HepG2 (cell line): ENCODE results near the gene PKD1L1. TPM values are rescaled to one million over a fixed set of nuclear protein-coding genes. Genes with fewer than 3 reads are reported as not detected.

ENCODE experiments used
- ATAC-seq: fragments of 200-7000 bp; cut with Tn5 transposase; 3 replicates; pipeline ENCODE4 v1.9.1; 2020; ENCODE audit warnings: mild to moderate bottlenecking, moderate library complexity
- BruUV-seq: library from RNA; stranded (reverse); fragments of 400-500 nt; replicated peaks from 2 replicates; lab custom pipeline; 2021; lab: Mats Ljungman, UMichigan
- CTCF ChIA-PET: fragments of 300-600 bp; formaldehyde crosslinking; extraction: SDS; loops from one replicate; lab custom pipeline; 2021; ENCODE audit warnings: low total read pairs, inconsistent platforms, low intra/inter-chr PET ratio; lab: Yijun Ruan, JAX
- POLR2A ChIA-PET: fragments of 350-600 bp; sonication (Branson Sonifier 250); formaldehyde crosslinking; loops from one replicate; lab custom pipeline; 2020; ENCODE audit warnings: antibody characterized with exemption, inconsistent platforms; lab: Yijun Ruan, JAX
- DNase-seq: peaks from one replicate; pipeline ENCODE4 v3.0.0-alpha.2; 2015; ENCODE audit warnings: low spot score
- FAIRE-seq: peaks from 3 replicates; lab custom pipeline; 2011; peaks lifted over from hg19 to GRCh38; lab: Jason Lieb, UNC
- H2AFZ ChIP-seq: one replicate; pipeline ENCODE4 v1.6.1; 2011; ENCODE audit warnings: low read length, inconsistent platforms
- H3K27ac ChIP-seq: fragments of 300-600 bp; 3 replicates; pipeline ENCODE4 v1.8.0; 2011; ENCODE audit warnings: mixed run types, mild to moderate bottlenecking, mixed read lengths, low read length, inconsistent platforms; ENCODE audit not compliant: insufficient read depth; ENCODE audit errors: extremely low read length
- H3K27me3 ChIP-seq, 2 experiments: fragments of 200-600 bp in 1 of 2; 2 replicates in 1 of 2; 3 replicates in 1 of 2; pipeline versions ENCODE4 v1.6.0 to v1.8.0; 2011; ENCODE audit warnings: low read length in 2 of 2, mild to moderate bottlenecking in 2 of 2, moderate library complexity in 2 of 2, inconsistent platforms in 1 of 2; ENCODE audit not compliant: insufficient read depth in 2 of 2, control insufficient read depth in 1 of 2
- H3K36me3 ChIP-seq, 2 experiments: fragments of 200-600 bp in 1 of 2; replicated peaks in 1 of 2; 2 replicates in 1 of 2; 3 replicates in 1 of 2; pipeline versions ENCODE4 v1.5.1 to v1.8.0; 2011; ENCODE audit warnings: low read length in 2 of 2, inconsistent platforms in 1 of 2; ENCODE audit not compliant: insufficient read depth in 2 of 2, control insufficient read depth in 1 of 2
- H3K4me1 ChIP-seq: 2 replicates; pipeline ENCODE4 v1.5.1; 2012; ENCODE audit warnings: low read length, inconsistent platforms; ENCODE audit not compliant: insufficient read depth
- H3K4me2 ChIP-seq: 2 replicates; pipeline ENCODE4 v1.6.0; 2011; ENCODE audit warnings: low read depth, low read length, inconsistent platforms
- H3K4me3 ChIP-seq, 3 experiments: fragments of 200-600 bp in 1 of 3; sonication (generic), shearing (Covaris generic) in 1 of 3; replicated peaks in 1 of 3; 2 replicates each; pipeline ENCODE4 v1.5.1; 2011 to 2016; ENCODE audit warnings: low read length in 3 of 3, inconsistent platforms in 2 of 3, low read depth in 2 of 3, mild to moderate bottlenecking in 2 of 3, control low read depth in 1 of 3, mixed read lengths in 1 of 3; ENCODE audit not compliant: insufficient read depth in 1 of 3
- H3K79me2 ChIP-seq: one replicate; pipeline ENCODE4 v1.6.1; 2011; ENCODE audit warnings: low read length, inconsistent platforms; ENCODE audit not compliant: insufficient read depth
- H3K9ac ChIP-seq: 2 replicates; pipeline ENCODE4 v1.6.0; 2011; ENCODE audit warnings: mild to moderate bottlenecking, low read depth, low read length, inconsistent platforms; ENCODE audit not compliant: insufficient read depth
- H3K9me3 ChIP-seq: 2 replicates; pipeline ENCODE4 v1.5.1; 2012; ENCODE audit warnings: mild to moderate bottlenecking, low read length
- H4K20me1 ChIP-seq: 2 replicates; pipeline ENCODE4 v1.6.0; 2011; ENCODE audit warnings: inconsistent platforms, mild to moderate bottlenecking, low read length, moderate library complexity; ENCODE audit not compliant: insufficient read depth
- ATF2 ChIP-seq: sonication (generic); formaldehyde crosslinking; IDR thresholded peaks from 2 replicates; pipeline ENCODE4 v1.4.0; 2020; ENCODE audit warnings: missing genetic modification reagents
- BRD4 ChIP-seq: sonication (generic); formaldehyde crosslinking; IDR thresholded peaks from 2 replicates; pipeline ENCODE4 v1.4.0; 2020; ENCODE audit warnings: missing genetic modification reagents
- CCAR2 ChIP-seq: fragments of 200-400 bp; formaldehyde crosslinking; optimal IDR thresholded peaks from 2 replicates; pipeline ENCODE3; 2018; ENCODE audit warnings: low read depth, mild to moderate bottlenecking, low read length, moderate library complexity
- CEBPB ChIP-seq: IDR thresholded peaks from 2 replicates; pipeline ENCODE4 v1.6.1; 2011; ENCODE audit warnings: low read depth, low read length, improper control_type of control experiment, borderline replicate concordance
- HOXA3 ChIP-seq: sonication (generic); formaldehyde crosslinking; IDR thresholded peaks from 2 replicates; pipeline ENCODE4 v1.5.0; 2020; ENCODE audit warnings: missing genetic modification reagents
- NR2C2 ChIP-seq: sonication (generic); formaldehyde crosslinking; IDR thresholded peaks from 2 replicates; pipeline ENCODE4 v1.4.0; 2020; ENCODE audit warnings: missing genetic modification reagents, mild to moderate bottlenecking, moderate library complexity, borderline replicate concordance
- RORA ChIP-seq: sonication (generic); formaldehyde crosslinking; IDR thresholded peaks from 2 replicates; pipeline ENCODE4 v1.5.0; 2020; ENCODE audit warnings: mild to moderate bottlenecking, missing genetic modification reagents, moderate library complexity
- RXRA ChIP-seq: sonication (generic); formaldehyde crosslinking; IDR thresholded peaks from 2 replicates; pipeline ENCODE4 v1.5.1; 2020; ENCODE audit warnings: missing genetic modification reagents
- SOX6 ChIP-seq, 2 experiments: fragments of 450-650 bp in 1 of 2; sonication (generic) in 1 of 2; formaldehyde crosslinking in 1 of 2; IDR thresholded peaks; 2 replicates each; pipeline versions ENCODE4 v1.4.0 to v1.6.1; 2017 to 2020; ENCODE audit warnings: antibody characterized with exemption in 1 of 2, mild to moderate bottlenecking in 1 of 2, missing genetic modification reagents in 1 of 2
- THRA ChIP-seq: sonication (generic); formaldehyde crosslinking; IDR thresholded peaks from 2 replicates; pipeline ENCODE4 v1.4.0; 2020; ENCODE audit warnings: missing genetic modification reagents, borderline replicate concordance
- ZNF616 ChIP-seq: sonication (generic); formaldehyde crosslinking; IDR thresholded peaks from 2 replicates; pipeline ENCODE4 v1.5.0; 2020; ENCODE audit warnings: low read depth, mild to moderate bottlenecking, missing genetic modification reagents
- WGBS: methylation state at CpG from one replicate; pipeline ENCODE4 v1.1.6; 2017; ENCODE audit warnings: low lambda C conversion rate; 5-methylcytosine and 5-hydroxymethylcytosine counted together
- in situ Hi-C: cut with HindIII; loops from 2 replicates; pipeline ENCODE4 v1.10.0; 2017; ENCODE audit warnings: low pct_unique_long_range_greater_than_20kb; ENCODE audit not compliant: extremely low pct_ligation_motif_present
- intact Hi-C: fragments of 100-400 bp; cut with micrococcal nuclease; formaldehyde crosslinking; loops from one replicate; pipeline ENCODE4 v1.10.0; 2022; ENCODE audit not compliant: unreplicated experiment
- polyA plus RNA-seq, 8 experiments: library from polyadenylated mRNA; depleted of rRNA in 3 of 8; stranded (reverse) in 7 of 8; unstranded in 1 of 8; fragments of >200 nt; fragmentation: Illumina TruSeq in 4 of 8; extraction: Trizol in 4 of 8; gene quantifications; 2 replicates each; pipeline versions ENCODE4 v1.2.1 to v1.2.3, GENCODE V29; 2011 to 2016; ENCODE audit warnings: low read depth in 4 of 8, missing spikeins in 1 of 8, mixed read lengths in 1 of 8; ENCODE audit not compliant: insufficient read depth in 1 of 8
- total RNA-seq, 5 experiments: library from RNA; depleted of rRNA; stranded (reverse); fragments of >200 nt; fragmentation: Illumina TruSeq; extraction: Trizol; gene quantifications; 2 replicates each; pipeline ENCODE4 v1.2.3, GENCODE V29; 2016; ENCODE audit warnings: low read depth in 1 of 5
- TF ChIP-seq, protein P1 (sequence below): sonication (generic); formaldehyde crosslinking; IDR thresholded peaks from 2 replicates; pipeline ENCODE4 v1.4.0; 2020; ENCODE audit warnings: missing genetic modification reagents
- TF ChIP-seq, protein P2 (sequence below): sonication (generic); formaldehyde crosslinking; conservative IDR thresholded peaks from 2 replicates; pipeline ENCODE4 v1.4.0; 2020; ENCODE audit warnings: mild to moderate bottlenecking, missing genetic modification reagents, moderate library complexity

The PKD1L1 gene
- total and polyA plus RNA-seq, 2 of the 13 experiments (the other 11 are each of a cell fraction or from before 2014, with no cell fraction given) = 0.01 TPM; not detected in 1

- POLR2A ChIA-PET = no interaction called here
- intact Hi-C loops = no loop called here
- 0 out of 2 replicates have a peak, but pooled peaks have one; percentile 29 for TF ChIP-seq HOXA3 (CRISPR knock-in tag)
- 0 out of 2 replicates have a peak, but pooled peaks have one; percentile 9 for TF ChIP-seq CEBPB
- TF ChIP-seq ATF2 (CRISPR knock-in tag) = no peak
- TF ChIP-seq, protein P1, sequence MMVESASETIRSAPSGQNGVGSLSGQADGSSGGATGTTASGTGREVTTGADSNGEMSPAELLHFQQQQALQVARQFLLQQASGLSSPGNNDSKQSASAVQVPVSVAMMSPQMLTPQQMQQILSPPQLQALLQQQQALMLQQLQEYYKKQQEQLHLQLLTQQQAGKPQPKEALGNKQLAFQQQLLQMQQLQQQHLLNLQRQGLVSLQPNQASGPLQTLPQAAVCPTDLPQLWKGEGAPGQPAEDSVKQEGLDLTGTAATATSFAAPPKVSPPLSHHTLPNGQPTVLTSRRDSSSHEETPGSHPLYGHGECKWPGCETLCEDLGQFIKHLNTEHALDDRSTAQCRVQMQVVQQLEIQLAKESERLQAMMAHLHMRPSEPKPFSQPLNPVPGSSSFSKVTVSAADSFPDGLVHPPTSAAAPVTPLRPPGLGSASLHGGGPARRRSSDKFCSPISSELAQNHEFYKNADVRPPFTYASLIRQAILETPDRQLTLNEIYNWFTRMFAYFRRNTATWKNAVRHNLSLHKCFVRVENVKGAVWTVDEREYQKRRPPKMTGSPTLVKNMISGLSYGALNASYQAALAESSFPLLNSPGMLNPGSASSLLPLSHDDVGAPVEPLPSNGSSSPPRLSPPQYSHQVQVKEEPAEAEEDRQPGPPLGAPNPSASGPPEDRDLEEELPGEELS (CRISPR knock-in tag) = 0 out of 2 replicates have a peak, but pooled peaks have one; percentile 24
- TF ChIP-seq, protein P2, sequence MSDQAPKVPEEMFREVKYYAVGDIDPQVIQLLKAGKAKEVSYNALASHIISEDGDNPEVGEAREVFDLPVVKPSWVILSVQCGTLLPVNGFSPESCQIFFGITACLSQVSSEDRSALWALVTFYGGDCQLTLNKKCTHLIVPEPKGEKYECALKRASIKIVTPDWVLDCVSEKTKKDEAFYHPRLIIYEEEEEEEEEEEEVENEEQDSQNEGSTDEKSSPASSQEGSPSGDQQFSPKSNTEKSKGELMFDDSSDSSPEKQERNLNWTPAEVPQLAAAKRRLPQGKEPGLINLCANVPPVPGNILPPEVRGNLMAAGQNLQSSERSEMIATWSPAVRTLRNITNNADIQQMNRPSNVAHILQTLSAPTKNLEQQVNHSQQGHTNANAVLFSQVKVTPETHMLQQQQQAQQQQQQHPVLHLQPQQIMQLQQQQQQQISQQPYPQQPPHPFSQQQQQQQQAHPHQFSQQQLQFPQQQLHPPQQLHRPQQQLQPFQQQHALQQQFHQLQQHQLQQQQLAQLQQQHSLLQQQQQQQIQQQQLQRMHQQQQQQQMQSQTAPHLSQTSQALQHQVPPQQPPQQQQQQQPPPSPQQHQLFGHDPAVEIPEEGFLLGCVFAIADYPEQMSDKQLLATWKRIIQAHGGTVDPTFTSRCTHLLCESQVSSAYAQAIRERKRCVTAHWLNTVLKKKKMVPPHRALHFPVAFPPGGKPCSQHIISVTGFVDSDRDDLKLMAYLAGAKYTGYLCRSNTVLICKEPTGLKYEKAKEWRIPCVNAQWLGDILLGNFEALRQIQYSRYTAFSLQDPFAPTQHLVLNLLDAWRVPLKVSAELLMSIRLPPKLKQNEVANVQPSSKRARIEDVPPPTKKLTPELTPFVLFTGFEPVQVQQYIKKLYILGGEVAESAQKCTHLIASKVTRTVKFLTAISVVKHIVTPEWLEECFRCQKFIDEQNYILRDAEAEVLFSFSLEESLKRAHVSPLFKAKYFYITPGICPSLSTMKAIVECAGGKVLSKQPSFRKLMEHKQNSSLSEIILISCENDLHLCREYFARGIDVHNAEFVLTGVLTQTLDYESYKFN (CRISPR knock-in tag) = peak; percentile 41; the same call in 1 of the 2 replicates
- peak; percentile 89; the same call in 1 of the 2 replicates for TF ChIP-seq THRA
- no peak for TF ChIP-seq CCAR2
- TF ChIP-seq RORA (CRISPR knock-in tag) = no peak
- peak; percentile 70; the same call in 1 of the 2 replicates for TF ChIP-seq RXRA
- TF ChIP-seq BRD4 (CRISPR knock-in tag) = 0 out of 2 replicates have a peak, but pooled peaks have one; percentile 31
- TF ChIP-seq SOX6 (IDR thresholded peaks at IDR 0.05) = no peak
- TF ChIP-seq SOX6 (CRISPR knock-in tag; IDR thresholded peaks at IDR 0.05) = peak; percentile 51; the same call in 1 of the 2 replicates
- peak; percentile 85 for TF ChIP-seq NR2C2
- no peak for TF ChIP-seq ZNF616 (CRISPR knock-in tag)
These were observed 209.6 kb downstream of the PKD1L1 start for GRCh38 chr7:47738563-47739166.

More at GRCh38 chr7:47738563-47739166, 209.6 kb downstream of the PKD1L1 start:
- FAIRE-seq = peak; percentile 21
- no peaks in the 10 kb centered on the region for H3K9me3 ChIP-seq
- H3K27ac ChIP-seq = peak overlapping the region; percentile 49
- H4K20me1 ChIP-seq = no peaks in the 10 kb centered on the region
- H3K9ac ChIP-seq = no peak overlapping the region
- peak; percentile 28 for DNase-seq
- no peak overlapping the region for H3K4me3 ChIP-seq
- 69% methylated on average over 6 of the region's 6 CpGs for WGBS
- no peaks in the 10 kb centered on the region for H3K27me3 ChIP-seq
- no peak overlapping the region for H2AFZ ChIP-seq
- H3K36me3 ChIP-seq = no peaks in the 10 kb centered on the region
- CTCF ChIA-PET = no interaction called here
- peaks cover 75% of the 10 kb centered on the region for H3K4me1 ChIP-seq
- in situ Hi-C loops = no loop called here
- no TSS peak for BruUV-seq
- ATAC-seq = peak; percentile 24
- H3K79me2 ChIP-seq = no peaks in the 10 kb centered on the region
- H3K4me2 ChIP-seq = no peak overlapping the region
